Smooth muscle cell of the brain vasculature (primary cell): ENCODE results near the gene CDKN2B-AS1.

Experiments used
- DNase-seq: peaks from one replicate; pipeline ENCODE4 v3.0.0-alpha.2; 2012; ENCODE audit warnings: low read depth, low spot score

Gene CDKN2B-AS1

GRCh38 chr9:22005702-22006606, 11.4 kb downstream of the CDKN2B-AS1 start:
- DNase-seq: no peak

GRCh38 chr9:22008384-22008716, 13.8 kb downstream of the CDKN2B-AS1 start:
- DNase-seq: no peak

- peak; percentile 87 for DNase-seq
Measured at GRCh38 chr9:22008717-22009505, 14.3 kb downstream of the CDKN2B-AS1 start, which contains the start of gene CDKN2B. TSS of gene CDKN2B (minus strand) at chr9:22009305. CDS start at chr9:22008953, 352 bp downstream.

- DNase-seq: no peak
Measured at GRCh38 chr9:22009506-22009867, 14.9 kb downstream of the CDKN2B-AS1 start.

- DNase-seq: no peak
Measured at GRCh38 chr9:22010866-22011625, 16.5 kb downstream of the CDKN2B-AS1 start.

- DNase-seq: no peak
Measured at GRCh38 chr9:22022396-22022795, 27.8 kb downstream of the CDKN2B-AS1 start.

GRCh38 chr9:22026696-22027095, 32.1 kb downstream of the CDKN2B-AS1 start:
- DNase-seq: no peak

- no peak for DNase-seq
Measured at GRCh38 chr9:22028394-22028793, 33.8 kb downstream of the CDKN2B-AS1 start.

- DNase-seq: no peak
Measured at GRCh38 chr9:22029231-22029630, 34.6 kb downstream of the CDKN2B-AS1 start.

- no peak for DNase-seq
Measured at GRCh38 chr9:22030101-22030598, 35.6 kb downstream of the CDKN2B-AS1 start.

- DNase-seq: no peak
Measured at GRCh38 chr9:22031655-22032411, 37.2 kb downstream of the CDKN2B-AS1 start.

GRCh38 chr9:22033012-22033630, 38.5 kb downstream of the CDKN2B-AS1 start:
- no peak for DNase-seq

GRCh38 chr9:22035591-22036011, 41.0 kb downstream of the CDKN2B-AS1 start:
- DNase-seq: no peak

GRCh38 chr9:22036866-22037626, 42.5 kb downstream of the CDKN2B-AS1 start:
- no peak for DNase-seq

GRCh38 chr9:22037954-22038690, 43.5 kb downstream of the CDKN2B-AS1 start:
- DNase-seq: no peak

- DNase-seq: no peak
Measured at GRCh38 chr9:22039258-22039657, 44.7 kb downstream of the CDKN2B-AS1 start.

- no peak for DNase-seq
Measured at GRCh38 chr9:22040760-22041159, 46.2 kb downstream of the CDKN2B-AS1 start.

- DNase-seq: no peak
Measured at GRCh38 chr9:22041344-22041743, 46.8 kb downstream of the CDKN2B-AS1 start.

- DNase-seq: no peak
Measured at GRCh38 chr9:22041775-22042174, 47.2 kb downstream of the CDKN2B-AS1 start.
